MG63 (cell line): ENCODE data around the gene OTUD4. TPM values are rescaled to one million over a fixed set of nuclear protein-coding genes. Genes with fewer than 3 reads are reported as not detected.
"Not testable (repeated sequence)": the region's sequence is repeated elsewhere in the genome, so short reads cannot be mapped to it uniquely, and the experiment has no call there.

Experiments
- DNase-seq: peaks from one replicate; pipeline ENCODE4 v3.0.0-alpha.2; 2020
- H3K27me3 ChIP-seq: fragments of 250-450 bp; sonication (Bioruptor Pico); 2 replicates; pipeline ENCODE4 v1.5.1; 2020; ENCODE audit warnings: mild to moderate bottlenecking, moderate library complexity
- H3K36me3 ChIP-seq: fragments of 250-450 bp; sonication (Bioruptor Pico); 2 replicates; pipeline ENCODE4 v1.5.1; 2020; ENCODE audit warnings: mild to moderate bottlenecking, moderate library complexity
- H3K4me3 ChIP-seq: fragments of 250-450 bp; sonication (Bioruptor Pico); 2 replicates; pipeline ENCODE4 v1.5.1; 2020; ENCODE audit warnings: mild to moderate bottlenecking, moderate library complexity
- H3K9me3 ChIP-seq: fragments of 250-450 bp; sonication (Bioruptor Pico); 2 replicates; pipeline ENCODE4 v1.5.1; 2020; ENCODE audit warnings: mild to moderate bottlenecking, moderate library complexity
- total RNA-seq: library from RNA; depleted of rRNA; stranded (reverse); fragments of >200 nt; shearing (Covaris generic); gene quantifications from 2 replicates; pipeline ENCODE4 v1.2.3, GENCODE V29; 2014; ENCODE audit warnings: low replicate concordance

The OTUD4 gene
- total RNA-seq, 1 experiment from 2014 or later: 5.2 TPM

DNA sequence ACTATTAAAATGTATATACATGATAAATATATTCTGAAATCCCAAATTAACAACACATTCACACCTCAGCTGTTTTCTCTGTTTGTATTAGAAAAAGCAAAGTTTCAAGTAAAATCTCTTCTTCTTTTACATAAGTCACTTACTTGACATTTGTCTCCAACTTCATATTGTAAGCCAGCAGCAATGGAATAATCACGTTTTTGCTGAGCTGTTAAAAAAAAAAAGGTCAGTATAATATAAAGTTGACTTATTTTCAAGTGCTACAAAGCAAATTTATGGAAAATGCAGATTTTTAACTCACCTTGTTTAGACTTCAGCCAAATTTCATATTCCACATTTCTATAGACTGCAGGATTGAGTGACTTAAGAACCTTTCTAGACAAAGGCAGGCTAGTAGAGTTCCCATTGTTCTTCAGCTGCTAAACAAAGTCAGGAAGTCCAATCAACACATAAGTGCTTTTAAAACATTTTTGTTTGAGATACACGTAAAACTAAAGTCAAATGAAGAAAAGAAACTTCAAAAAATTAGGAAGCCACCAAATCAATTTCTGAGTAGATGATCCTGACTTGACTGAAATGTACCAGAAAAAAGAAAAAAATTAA is 25.0 kb downstream of the OTUD4 start:
- Histone ChIP-seq H3K9me3 (no peaks in the 10 kb centered on the region), H3K27me3 (no peaks in the 10 kb centered on the region), H3K36me3 (peaks cover 40% of the 10 kb centered on the region), H3K4me3 (no peak overlapping the region)
- no peak for DNase-seq

- Histone ChIP-seq H3K4me3 (no peak overlapping the region), H3K27me3 (no peaks in the 10 kb centered on the region), H3K9me3 (no peaks in the 10 kb centered on the region), H3K36me3 (peaks cover 44% of the 10 kb centered on the region)
- no peak for DNase-seq
Measured at GRCh38 chr4:145154573-145154972, 25.8 kb downstream of the OTUD4 start.

GRCh38 chr4:145153904-145154298 is 26.5 kb downstream of the OTUD4 start:
- peaks cover 40% of the 10 kb centered on the region for H3K36me3 ChIP-seq
- no peaks in the 10 kb centered on the region for H3K9me3 ChIP-seq
- no peak for DNase-seq
- no peaks in the 10 kb centered on the region for H3K27me3 ChIP-seq
- H3K4me3 ChIP-seq: no peak overlapping the region

GRCh38 chr4:145153181-145153903 is 27.0 kb downstream of the OTUD4 start:
- Histone ChIP-seq H3K9me3 (no peaks in the 10 kb centered on the region), H3K27me3 (no peaks in the 10 kb centered on the region), H3K4me3 (no peak overlapping the region), H3K36me3 (peaks cover 38% of the 10 kb centered on the region)
- no peak for DNase-seq

DNA sequence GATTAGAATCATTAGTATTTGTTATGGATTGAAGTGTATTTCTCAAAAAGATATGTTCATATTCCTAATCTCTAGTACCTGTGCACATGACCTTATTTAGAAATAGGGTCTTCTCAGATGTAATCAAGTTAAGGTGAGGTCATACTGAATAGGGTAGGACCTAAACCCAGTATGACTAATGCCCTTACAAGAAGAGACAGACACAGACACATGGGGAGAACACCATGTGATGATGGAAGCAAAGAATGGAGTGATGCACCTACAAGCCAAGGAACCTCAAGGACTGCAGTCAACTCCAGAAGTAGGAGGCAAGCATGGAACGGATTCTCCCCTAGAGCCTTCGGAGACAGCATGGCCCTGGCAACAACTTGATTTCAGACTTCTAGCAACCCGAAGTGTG is 31.4 kb downstream of the OTUD4 start:
- Histone ChIP-seq H3K36me3 (peaks cover 46% of the 10 kb centered on the region), H3K4me3 (no peak overlapping the region), H3K27me3 (no peaks in the 10 kb centered on the region), H3K9me3 (no peaks in the 10 kb centered on the region)
- DNase-seq: no peak

DNA sequence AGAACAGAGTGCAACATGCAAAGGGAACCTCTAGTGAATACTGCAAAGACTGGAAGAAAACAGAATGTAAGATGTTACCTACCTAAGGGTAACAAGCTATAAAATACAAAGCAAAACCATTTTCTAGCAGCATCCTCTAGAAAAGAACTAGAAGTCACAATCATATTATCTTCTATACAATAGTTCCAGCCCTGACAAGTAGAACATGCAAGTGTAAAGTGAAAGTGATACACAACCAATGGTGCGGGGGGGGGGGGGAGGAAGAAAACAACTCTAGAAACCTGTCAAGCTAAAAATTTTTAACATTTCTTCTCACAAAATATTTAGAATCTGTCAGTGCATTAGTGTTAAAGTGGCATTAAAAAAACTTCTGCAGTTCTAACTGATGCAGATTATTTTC is 44.2 kb downstream of the OTUD4 start:
- not testable (repeated sequence) for H3K4me3 ChIP-seq, DNase-seq, H3K9me3 ChIP-seq, H3K27me3 ChIP-seq
- H3K36me3 ChIP-seq: peaks cover 36% of the 10 kb centered on the region

DNA sequence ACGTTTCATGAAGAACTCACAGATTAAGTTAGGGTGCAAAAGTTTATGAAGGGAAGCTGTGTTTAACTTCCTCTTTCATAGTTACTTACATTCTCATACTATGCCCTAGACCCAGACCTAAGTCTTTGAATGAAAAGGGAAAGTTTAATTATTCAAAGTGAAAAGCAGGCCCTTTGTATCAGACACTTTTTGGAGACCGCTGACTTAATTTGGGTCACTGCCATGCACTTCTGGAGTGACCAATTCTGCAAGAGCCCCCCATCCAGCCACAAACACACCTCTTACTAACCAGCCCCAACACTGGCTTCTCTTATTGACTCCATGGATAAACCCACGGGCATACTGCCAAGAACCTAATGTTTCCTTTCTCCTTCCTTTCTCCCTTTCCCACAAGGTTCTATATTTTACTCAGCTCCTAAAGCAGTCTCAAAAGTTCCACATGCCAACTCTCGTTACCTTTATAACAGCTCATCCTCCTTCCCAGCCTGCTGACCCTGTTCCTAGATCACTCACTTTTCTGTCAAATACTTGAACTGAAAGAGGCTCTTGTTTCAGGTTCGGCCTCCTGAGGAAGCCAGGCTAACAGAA is 47.8 kb downstream of the OTUD4 start:
- Histone ChIP-seq H3K36me3 (peaks cover 28% of the 10 kb centered on the region), H3K27me3 (no peaks in the 10 kb centered on the region), H3K9me3 (no peaks in the 10 kb centered on the region), H3K4me3 (no peak overlapping the region)
- DNase-seq: no peak

- DNase-seq: no peak
- H3K27me3 ChIP-seq: no peaks in the 10 kb centered on the region
- H3K36me3 ChIP-seq: peaks cover 34% of the 10 kb centered on the region
- no peak overlapping the region for H3K4me3 ChIP-seq
- no peaks in the 10 kb centered on the region for H3K9me3 ChIP-seq
Measured at GRCh38 chr4:145131848-145132247, 48.5 kb downstream of the OTUD4 start.

- DNase-seq: peak; percentile 56
- Histone ChIP-seq H3K27me3 (no peaks in the 10 kb centered on the region), H3K9me3 (no peaks in the 10 kb centered on the region), H3K4me3 (no peak overlapping the region), H3K36me3 (peaks cover 42% of the 10 kb centered on the region)
Measured at GRCh38 chr4:145130788-145131399, 49.5 kb downstream of the OTUD4 start.

GRCh38 chr4:145130130-145130529 is 50.3 kb downstream of the OTUD4 start:
- H3K36me3 ChIP-seq: peaks cover 45% of the 10 kb centered on the region

GRCh38 chr4:145125396-145125795 is 55.0 kb downstream of the OTUD4 start:
- Histone ChIP-seq H3K36me3 (peaks cover 66% of the 10 kb centered on the region), H3K4me3 (no peak overlapping the region), H3K27me3 (no peaks in the 10 kb centered on the region), H3K9me3 (no peaks in the 10 kb centered on the region)
- DNase-seq: no peak

More at GRCh38 chr4:145130130-145130529, 50.3 kb downstream of the OTUD4 start:
- Histone ChIP-seq H3K27me3 (no peaks in the 10 kb centered on the region), H3K4me3 (no peak overlapping the region), H3K9me3 (no peaks in the 10 kb centered on the region)
- no peak for DNase-seq

DNA sequence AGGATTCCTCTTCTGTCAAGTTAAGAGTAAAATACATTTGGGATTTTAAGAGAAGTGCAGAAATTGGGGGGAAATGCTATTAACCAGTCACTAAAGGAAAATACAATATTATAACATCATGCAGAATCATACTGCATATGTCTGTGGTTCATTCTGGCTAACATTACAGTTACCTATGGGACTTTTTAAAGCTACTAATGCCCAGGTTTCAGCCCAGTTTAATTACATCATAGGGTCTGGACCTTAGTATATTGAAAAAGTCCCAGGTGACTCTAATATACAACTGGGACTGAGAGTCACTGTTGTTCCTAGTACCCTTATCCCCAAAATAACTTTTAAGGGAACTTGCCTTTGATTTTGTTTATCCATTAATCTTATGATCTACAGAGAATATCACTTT is 72.3 kb downstream of the OTUD4 start:
- no peak overlapping the region for H3K4me3 ChIP-seq
- H3K36me3 ChIP-seq: peaks cover 70% of the 10 kb centered on the region
- DNase-seq: no peak
- no peaks in the 10 kb centered on the region for H3K27me3 ChIP-seq
- no peaks in the 10 kb centered on the region for H3K9me3 ChIP-seq

GRCh38 chr4:145107126-145107525 is 73.3 kb downstream of the OTUD4 start:
- DNase-seq: no peak
- Histone ChIP-seq H3K36me3 (peaks cover 62% of the 10 kb centered on the region), H3K9me3 (no peaks in the 10 kb centered on the region), H3K27me3 (no peaks in the 10 kb centered on the region), H3K4me3 (no peak overlapping the region)

DNA sequence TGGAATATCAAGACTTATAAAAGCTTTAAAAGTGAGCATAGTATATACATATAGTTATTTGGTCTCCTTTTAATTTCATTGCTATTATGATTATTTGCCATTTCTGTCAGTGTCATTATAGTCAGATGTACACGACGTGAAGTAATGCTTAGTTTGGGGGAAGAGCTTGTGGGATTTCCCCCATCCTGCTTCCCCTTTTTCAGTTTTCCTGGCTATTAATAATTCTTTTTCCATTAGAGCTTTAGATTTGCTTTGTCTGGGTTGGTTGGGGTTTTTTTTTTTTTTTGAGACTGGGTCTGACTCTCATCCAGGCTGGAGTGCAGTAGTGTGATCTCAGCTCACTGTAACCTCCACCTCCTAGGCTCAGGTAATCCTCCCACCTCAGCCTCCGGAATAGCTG is 76.9 kb downstream of the OTUD4 start:
- H3K4me3 ChIP-seq: no peak overlapping the region
- no peak for DNase-seq
- no peaks in the 10 kb centered on the region for H3K27me3 ChIP-seq
- no peaks in the 10 kb centered on the region for H3K9me3 ChIP-seq
- peaks cover 64% of the 10 kb centered on the region for H3K36me3 ChIP-seq

DNA sequence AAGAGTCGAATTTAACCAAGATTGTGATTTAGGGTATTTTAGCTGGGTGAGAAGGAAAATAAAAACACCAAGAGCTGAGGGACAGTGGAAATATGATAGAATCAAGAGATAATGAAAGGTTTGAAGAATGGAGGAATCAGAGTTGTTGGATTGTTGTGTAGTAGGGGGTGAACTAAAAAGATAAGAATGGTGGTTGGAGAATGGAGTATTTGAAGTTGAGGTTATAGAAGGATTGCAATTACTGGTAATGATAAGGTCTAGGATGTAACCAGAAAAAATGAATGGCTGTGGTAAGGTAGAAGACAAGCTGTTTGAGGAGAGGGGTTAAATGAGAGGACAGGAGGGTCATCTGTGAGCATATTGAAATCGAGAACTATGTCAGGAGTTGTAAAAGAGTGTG is 77.8 kb downstream of the OTUD4 start:
- H3K9me3 ChIP-seq: no peaks in the 10 kb centered on the region
- H3K36me3 ChIP-seq: peaks cover 56% of the 10 kb centered on the region
- no peaks in the 10 kb centered on the region for H3K27me3 ChIP-seq
- no peak overlapping the region for H3K4me3 ChIP-seq
- no peak for DNase-seq

DNA sequence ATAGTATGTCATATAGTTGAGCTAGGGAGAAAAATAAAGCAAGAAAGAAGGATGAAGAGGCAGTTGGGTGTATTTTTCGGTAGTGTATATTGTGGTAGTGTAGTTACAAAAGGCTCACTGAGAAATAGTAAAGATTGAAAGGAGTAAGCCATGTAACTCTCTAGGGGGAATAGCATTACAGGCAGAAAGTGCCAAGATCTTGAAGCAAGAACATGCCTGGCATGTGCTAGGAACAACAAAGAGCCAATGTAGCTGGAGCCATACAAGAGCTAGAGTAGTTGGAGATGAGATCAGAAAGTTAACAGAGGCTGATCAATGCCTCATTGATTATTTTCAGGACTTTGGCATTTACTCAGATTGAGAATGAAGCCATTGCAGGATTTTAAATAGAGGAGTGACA is 79.3 kb downstream of the OTUD4 start:
- Histone ChIP-seq H3K36me3 (peaks cover 42% of the 10 kb centered on the region), H3K4me3 (no peak overlapping the region), H3K27me3 (no peaks in the 10 kb centered on the region), H3K9me3 (no peaks in the 10 kb centered on the region)
- no peak for DNase-seq

DNA sequence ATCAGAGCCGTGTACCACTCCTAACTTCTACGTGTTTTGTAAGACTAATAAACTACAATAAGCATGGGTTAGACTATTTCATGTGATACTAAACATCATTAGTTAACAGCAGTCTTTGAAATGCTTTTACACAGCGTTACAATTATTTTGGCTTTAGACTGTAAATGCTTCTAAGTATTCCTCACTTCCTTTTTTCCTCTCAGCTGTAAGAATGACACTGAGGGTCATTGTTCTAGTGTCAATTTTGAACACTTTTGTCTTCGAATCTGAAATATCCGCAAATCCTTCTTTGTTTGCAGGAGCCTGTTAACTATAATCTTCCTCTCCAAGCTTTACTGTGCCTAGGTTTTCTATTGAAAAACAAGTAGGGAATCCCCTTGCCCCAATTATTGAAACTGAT is 80.7 kb downstream of the OTUD4 start:
- H3K36me3 ChIP-seq: peaks cover 32% of the 10 kb centered on the region
- DNase-seq: no peak

More for the DNA sequence above, 80.7 kb downstream of the OTUD4 start:
- no peaks in the 10 kb centered on the region for H3K27me3 ChIP-seq
- H3K4me3 ChIP-seq: peak overlapping the region; percentile 91
- no peaks in the 10 kb centered on the region for H3K9me3 ChIP-seq
